Measurements from ENCODE around the gene RC3H1. TPM values are rescaled to one million over a fixed set of nuclear protein-coding genes. Genes with fewer than 3 reads are reported as not detected.

The RC3H1 gene
- total RNA-seq, 1 experiment from 2014 or later: 26.9 TPM

DNA sequence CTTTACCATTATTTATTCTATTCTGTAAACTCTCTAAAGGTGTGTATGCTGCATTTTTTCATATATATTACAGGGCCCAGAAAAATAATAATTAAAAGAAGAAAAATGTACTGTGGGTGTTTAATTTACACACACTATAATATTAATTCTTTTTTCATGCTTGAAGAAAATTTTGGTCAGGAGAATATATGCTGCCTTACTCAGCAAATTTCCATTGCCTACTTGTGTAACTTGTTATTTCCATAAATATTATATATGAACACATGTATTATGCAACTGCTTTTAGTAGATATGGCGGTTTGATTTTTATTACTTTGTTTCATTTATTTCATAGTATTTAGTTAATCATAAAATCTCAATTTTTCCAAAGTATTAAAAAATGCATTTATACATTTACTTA is 58.7 kb downstream of the RC3H1 start:
- ChIA-PET POLR2A (no interaction called here), CTCF (interaction anchor here (1.2 kb wide), 1 partner anchor 11 kb away, joined by 5 read pairs; no protein-coding TSS in a partner anchor)
- no peak overlapping the region for H3K4me3 Mint-ChIP-seq (ENCODE audit: unreplicated experiment)
- no peaks in the 10 kb centered on the region for H3K9me3 Mint-ChIP-seq (ENCODE audit: unreplicated experiment)
- DNase-seq (ENCODE audit: unreplicated experiment): no peak
- H3K4me1 Mint-ChIP-seq (ENCODE audit: insufficient read depth, unreplicated experiment): no peaks in the 10 kb centered on the region
- intact Hi-C loops (cut with micrococcal nuclease): no loop called here
- H3K27ac Mint-ChIP-seq (ENCODE audit: low read depth, unreplicated experiment): no peak overlapping the region
- no peaks in the 10 kb centered on the region for H3K27me3 Mint-ChIP-seq (ENCODE audit: insufficient read depth, unreplicated experiment)
- peaks cover 100% of the 10 kb centered on the region for H3K36me3 Mint-ChIP-seq (ENCODE audit: insufficient read depth, unreplicated experiment)
- BruUV-seq (replicated peaks): no TSS peak
- TF ChIP-seq, protein P1, sequence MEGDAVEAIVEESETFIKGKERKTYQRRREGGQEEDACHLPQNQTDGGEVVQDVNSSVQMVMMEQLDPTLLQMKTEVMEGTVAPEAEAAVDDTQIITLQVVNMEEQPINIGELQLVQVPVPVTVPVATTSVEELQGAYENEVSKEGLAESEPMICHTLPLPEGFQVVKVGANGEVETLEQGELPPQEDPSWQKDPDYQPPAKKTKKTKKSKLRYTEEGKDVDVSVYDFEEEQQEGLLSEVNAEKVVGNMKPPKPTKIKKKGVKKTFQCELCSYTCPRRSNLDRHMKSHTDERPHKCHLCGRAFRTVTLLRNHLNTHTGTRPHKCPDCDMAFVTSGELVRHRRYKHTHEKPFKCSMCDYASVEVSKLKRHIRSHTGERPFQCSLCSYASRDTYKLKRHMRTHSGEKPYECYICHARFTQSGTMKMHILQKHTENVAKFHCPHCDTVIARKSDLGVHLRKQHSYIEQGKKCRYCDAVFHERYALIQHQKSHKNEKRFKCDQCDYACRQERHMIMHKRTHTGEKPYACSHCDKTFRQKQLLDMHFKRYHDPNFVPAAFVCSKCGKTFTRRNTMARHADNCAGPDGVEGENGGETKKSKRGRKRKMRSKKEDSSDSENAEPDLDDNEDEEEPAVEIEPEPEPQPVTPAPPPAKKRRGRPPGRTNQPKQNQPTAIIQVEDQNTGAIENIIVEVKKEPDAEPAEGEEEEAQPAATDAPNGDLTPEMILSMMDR (IDR thresholded peaks at IDR 0.05; ENCODE audit: unreplicated experiment): no peak

DNA sequence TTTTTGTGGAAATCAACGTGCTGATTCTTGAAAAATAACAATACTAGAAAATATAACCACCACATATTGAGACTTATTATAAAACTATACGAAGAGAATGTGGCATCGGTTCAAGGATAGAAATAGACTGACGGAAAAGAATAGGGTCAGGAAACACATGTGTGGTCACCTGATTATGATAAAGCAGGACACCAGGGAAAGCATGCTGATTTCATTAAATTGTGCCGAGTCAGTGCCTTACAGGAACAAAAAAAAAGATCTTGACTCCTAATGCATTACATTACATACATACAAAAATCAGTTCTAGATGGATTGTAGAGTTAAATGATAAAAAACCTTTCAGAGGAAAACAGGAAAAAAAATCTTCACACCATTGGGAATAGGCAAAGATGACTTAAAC is 61.5 kb downstream of the RC3H1 start:
- POLR2A ChIA-PET: no interaction called here
- DNase-seq (ENCODE audit: unreplicated experiment): no peak
- intact Hi-C loops (cut with micrococcal nuclease): no loop called here
- Mint-ChIP-seq H3K4me1 (ENCODE audit: insufficient read depth, unreplicated experiment) (no peaks in the 10 kb centered on the region), H3K27me3 (ENCODE audit: insufficient read depth, unreplicated experiment) (no peaks in the 10 kb centered on the region), H3K27ac (ENCODE audit: low read depth, unreplicated experiment) (no peak overlapping the region), H3K4me3 (ENCODE audit: unreplicated experiment) (no peak overlapping the region), H3K36me3 (ENCODE audit: insufficient read depth, unreplicated experiment) (peaks cover 99% of the 10 kb centered on the region), H3K9me3 (ENCODE audit: unreplicated experiment) (no peaks in the 10 kb centered on the region)
- no TSS peak for BruUV-seq (replicated peaks)
- CTCF ChIA-PET: interaction anchor here (1.8 kb wide), 1 partner anchor 10 kb away, joined by 5 read pairs; no protein-coding TSS in a partner anchor
- TF ChIP-seq, protein P1 (IDR thresholded peaks at IDR 0.05; ENCODE audit: unreplicated experiment): no peak

DNA sequence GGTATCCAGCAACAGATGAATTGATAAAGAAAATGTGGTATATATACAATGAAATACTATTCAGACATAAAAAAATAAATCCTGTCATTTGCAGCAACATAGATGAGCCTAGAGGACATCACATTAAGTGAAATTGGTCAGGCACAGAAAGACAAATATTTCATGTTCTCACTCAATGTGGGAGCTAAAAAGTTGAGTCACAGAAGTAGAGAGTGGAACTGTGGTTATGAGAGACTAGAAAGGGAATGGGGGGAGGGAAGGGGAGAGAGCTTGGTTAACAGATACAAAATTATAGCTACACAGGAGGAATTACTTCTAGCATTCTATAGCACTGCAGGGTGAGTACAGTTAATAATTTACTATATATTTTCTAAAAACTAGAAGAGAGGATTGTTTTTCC is 68.0 kb downstream of the RC3H1 start:
- no peak for DNase-seq (ENCODE audit: unreplicated experiment)
- no peak overlapping the region for H3K27ac Mint-ChIP-seq (ENCODE audit: low read depth, unreplicated experiment)
- H3K4me3 Mint-ChIP-seq (ENCODE audit: unreplicated experiment): no peak overlapping the region
- peaks cover 98% of the 10 kb centered on the region for H3K36me3 Mint-ChIP-seq (ENCODE audit: insufficient read depth, unreplicated experiment)
- ChIA-PET POLR2A (no interaction called here), CTCF (interaction anchor here (1.5 kb wide), 1 partner anchor 11 kb away, joined by 5 read pairs; no protein-coding TSS in a partner anchor)
- no peaks in the 10 kb centered on the region for H3K27me3 Mint-ChIP-seq (ENCODE audit: insufficient read depth, unreplicated experiment)
- TF ChIP-seq, protein P1 (IDR thresholded peaks at IDR 0.05; ENCODE audit: unreplicated experiment): no peak
- no TSS peak for BruUV-seq (replicated peaks)
- no peaks in the 10 kb centered on the region for H3K4me1 Mint-ChIP-seq (ENCODE audit: insufficient read depth, unreplicated experiment)
- H3K9me3 Mint-ChIP-seq (ENCODE audit: unreplicated experiment): no peaks in the 10 kb centered on the region
- intact Hi-C loops (cut with micrococcal nuclease): no loop called here

DNA sequence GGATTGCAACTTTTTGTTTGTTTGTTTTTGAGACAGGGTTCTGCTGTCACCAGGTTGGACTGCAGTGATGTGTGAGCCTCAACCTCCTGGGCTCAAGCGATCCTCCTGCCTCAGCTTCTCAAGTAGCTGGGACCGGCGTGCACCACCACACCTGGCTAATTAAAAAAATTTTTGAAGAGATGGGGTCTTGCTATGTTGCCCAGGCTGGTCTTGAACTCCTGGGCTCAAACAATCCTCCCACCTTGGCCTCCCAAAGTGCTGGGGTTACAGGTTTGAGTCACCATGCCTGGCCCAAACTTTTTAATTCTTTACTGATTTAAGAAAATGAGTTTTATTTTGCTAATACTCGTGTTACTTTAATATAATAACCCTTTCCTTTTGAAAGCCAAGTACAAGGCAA is 73.6 kb downstream of the RC3H1 start:
- H3K36me3 Mint-ChIP-seq (ENCODE audit: insufficient read depth, unreplicated experiment): peaks cover 98% of the 10 kb centered on the region
- peaks cover 15% of the 10 kb centered on the region for H3K4me1 Mint-ChIP-seq (ENCODE audit: insufficient read depth, unreplicated experiment)
- no TSS peak for BruUV-seq (replicated peaks)
- POLR2A ChIA-PET: interaction anchor here (4.4 kb wide), 1 partner anchor 81 kb away, joined by 50 read pairs; the partner anchor contains the start of genes GAS5 and ZBTB37
- H3K4me3 Mint-ChIP-seq (ENCODE audit: unreplicated experiment): no peak overlapping the region
- CTCF ChIA-PET: no interaction called here
- intact Hi-C loops (cut with micrococcal nuclease): loop anchor here (5.0 kb wide), 2 partner anchors 81 to 124 kb away; partner anchors contain the start of genes GAS5 and ZBTB37
- TF ChIP-seq, protein P1 (IDR thresholded peaks at IDR 0.05; ENCODE audit: unreplicated experiment): no peak
- no peaks in the 10 kb centered on the region for H3K27me3 Mint-ChIP-seq (ENCODE audit: insufficient read depth, unreplicated experiment)
- H3K9me3 Mint-ChIP-seq (ENCODE audit: unreplicated experiment): no peaks in the 10 kb centered on the region
- DNase-seq (ENCODE audit: unreplicated experiment): no peak
- H3K27ac Mint-ChIP-seq (ENCODE audit: low read depth, unreplicated experiment): no peak overlapping the region
